ENCODE data around the gene RXRB. TPM values are rescaled to one million over a fixed set of nuclear protein-coding genes. Genes with fewer than 3 reads are reported as not detected.
"Not testable (repeated sequence)": the region's sequence is repeated elsewhere in the genome, so short reads cannot be mapped to it uniquely, and the experiment has no call there.

The RXRB gene
- total and polyA plus RNA-seq, 7 donors = 19.2 to 45.9 (median 34.7) TPM

DNA sequence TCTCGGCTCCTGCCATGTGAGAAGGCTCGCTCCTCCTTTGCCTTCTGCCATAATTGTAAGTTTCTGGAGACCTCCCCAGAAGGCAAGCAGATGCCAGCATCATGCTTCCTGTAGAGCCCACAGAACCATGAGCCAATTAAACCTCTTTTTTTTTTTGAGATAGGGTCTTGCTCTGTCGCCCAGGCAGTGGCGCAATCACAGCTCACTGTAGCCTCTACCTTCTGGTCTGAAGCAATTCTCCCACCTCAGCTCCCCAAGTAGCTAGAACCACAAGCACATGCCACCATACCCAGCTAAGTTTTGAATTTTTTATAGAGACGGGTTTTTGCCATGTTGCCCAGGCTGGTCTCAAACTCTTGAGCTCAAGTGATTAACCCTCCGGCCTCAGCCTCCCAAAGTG, 36.4 kb upstream of the RXRB start:
- no peaks in the 10 kb centered on the region for H3K9me3 ChIP-seq
- H3K4me3 ChIP-seq = no peak overlapping the region
- DNase-seq = no peak
- H3K27ac ChIP-seq = no peak overlapping the region
- TF ChIP-seq CTCF (IDR thresholded peaks at IDR 0.05) = no peak
- H3K4me1 ChIP-seq = no peaks in the 10 kb centered on the region
- 82 to 86% (median 83%) methylated on average over 6 of the region's 6 CpGs for WGBS, 3 donors
- no peaks in the 10 kb centered on the region for H3K36me3 ChIP-seq (ENCODE audit: insufficient read depth in 1 of 2, low read depth in 1 of 2)
- H3K27me3 ChIP-seq (ENCODE audit: insufficient read depth in 3 of 3, low read length in 2 of 3) = peaks cover 0 to 16% (median 4%) of the 10 kb centered on the region in 3 donors
- intact Hi-C loops (cut with DNase I) = loop anchor here in 1 of 2 donors (5.0 kb wide), 1 partner anchor 70 kb away; no protein-coding TSS in a partner anchor
- no peak for ATAC-seq

- intact Hi-C loops (cut with DNase I) = loop anchor here in 1 of 2 donors (5.0 kb wide), 1 partner anchor 69 kb away; no protein-coding TSS in a partner anchor
These were observed 35.9 kb upstream of the RXRB start for GRCh38 chr6:33236328-33236727.

GRCh38 chr6:33235221-33235634, 34.8 kb upstream of the RXRB start:
- WGBS, 3 donors = 7 to 8% (median 8%) methylated on average over 6 of the region's 6 CpGs
- ATAC-seq = no peak
- no peak for DNase-seq
- Histone ChIP-seq H3K27ac (no peak overlapping the region), H3K27me3 (ENCODE audit: insufficient read depth in 3 of 3, low read length in 2 of 3) (peaks cover 0 to 16% (median 4%) of the 10 kb centered on the region in 3 donors), H3K9me3 (no peaks in the 10 kb centered on the region), H3K36me3 (ENCODE audit: insufficient read depth in 1 of 2, low read depth in 1 of 2) (no peaks in the 10 kb centered on the region), H3K4me3 (no peak overlapping the region), H3K4me1 (no peaks in the 10 kb centered on the region)
- intact Hi-C loops (cut with DNase I) = loop anchor here in 1 of 2 donors (5.0 kb wide), 1 partner anchor 68 kb away; no protein-coding TSS in a partner anchor
- no peak for TF ChIP-seq CTCF (IDR thresholded peaks at IDR 0.05)

More at GRCh38 chr6:33236328-33236727, 35.9 kb upstream of the RXRB start:
- TF ChIP-seq CTCF (IDR thresholded peaks at IDR 0.05) = no peak
- peaks cover 0 to 16% (median 4%) of the 10 kb centered on the region in 3 donors for H3K27me3 ChIP-seq (ENCODE audit: insufficient read depth in 3 of 3, low read length in 2 of 3)
- H3K4me3 ChIP-seq = no peak overlapping the region
- ATAC-seq = no peak
- no peaks in the 10 kb centered on the region for H3K4me1 ChIP-seq
- no peaks in the 10 kb centered on the region for H3K9me3 ChIP-seq
- no peak overlapping the region for H3K27ac ChIP-seq
- no peak for DNase-seq
- no peaks in the 10 kb centered on the region for H3K36me3 ChIP-seq (ENCODE audit: insufficient read depth in 1 of 2, low read depth in 1 of 2)

GRCh38 chr6:33226503-33227120, 26.1 kb upstream of the RXRB start:
- H3K4me3 ChIP-seq; H3K4me1 ChIP-seq; ATAC-seq; H3K36me3 ChIP-seq (ENCODE audit: insufficient read depth in 1 of 2, low read depth in 1 of 2); H3K27me3 ChIP-seq (ENCODE audit: insufficient read depth in 3 of 3, low read length in 2 of 3); H3K27ac ChIP-seq; intact Hi-C loops (cut with DNase I); H3K9me3 ChIP-seq; DNase-seq: not testable (repeated sequence)
- WGBS, 3 donors = 49 to 52% (median 51%) methylated on average over 14 of the region's 14 CpGs

DNA sequence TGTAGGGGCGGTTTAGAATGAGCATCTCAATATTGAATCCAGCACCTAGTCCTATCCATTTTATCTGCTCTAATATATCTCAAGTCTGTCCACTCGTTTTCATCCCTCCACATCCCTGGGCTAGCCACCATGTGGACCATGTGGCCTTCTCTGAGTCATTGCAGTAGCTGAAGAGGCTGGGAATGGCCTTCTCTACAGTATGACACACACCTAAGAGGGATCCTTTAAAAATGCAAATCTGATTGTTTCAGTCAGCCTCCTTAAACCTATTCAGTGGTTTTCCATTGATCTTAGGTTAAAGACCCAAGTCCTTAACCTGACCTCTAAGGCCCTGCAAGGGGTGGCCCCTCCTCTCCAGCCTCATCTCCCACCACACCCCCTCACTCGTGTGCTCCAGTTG, 17.2 kb upstream of the RXRB start:
- ATAC-seq (no peak), DNase-seq (no peak)
- Histone ChIP-seq H3K36me3 (ENCODE audit: insufficient read depth in 1 of 2, low read depth in 1 of 2) (no peaks in the 10 kb centered on the region), H3K27ac (no peak overlapping the region), H3K27me3 (ENCODE audit: insufficient read depth in 3 of 3, low read length in 2 of 3) (peaks cover 0 to 7% (median 0%) of the 10 kb centered on the region in 3 donors), H3K9me3 (no peaks in the 10 kb centered on the region), H3K4me3 (no peak overlapping the region), H3K4me1 (peaks cover 7% of the 10 kb centered on the region)
- no peak for TF ChIP-seq CTCF (IDR thresholded peaks at IDR 0.05)
- intact Hi-C loops (cut with DNase I) = no loop called here
- WGBS, 3 donors = 55 to 62% (median 62%) methylated on average over 3 of the region's 3 CpGs

All from psoas muscle (tissue), 8 donors.